MM.1S (cell line): ENCODE data around the gene HPSE.

Experiments
- DNase-seq: peaks from one replicate; pipeline ENCODE4 v3.0.0-alpha.2; 2015
- H2AFZ ChIP-seq: fragments of 300-600 bp; sonication (generic); 2 replicates; pipeline ENCODE4 v1.6.0; 2016; ENCODE audit warnings: antibody characterized with exemption, low read length
- H3F3A ChIP-seq: fragments of 300-600 bp; sonication (generic); 2 replicates; pipeline ENCODE4 v1.6.1; 2016; ENCODE audit warnings: mild to moderate bottlenecking, antibody characterized with exemption, low read length, moderate library complexity, mixed read lengths; ENCODE audit not compliant: insufficient read depth
- H3K27ac ChIP-seq: fragments of 300-600 bp; sonication (generic); 2 replicates; pipeline ENCODE4 v1.5.1; 2016; ENCODE audit warnings: mild to moderate bottlenecking, low read length
- H3K27me3 ChIP-seq: fragments of 300-600 bp; sonication (generic); replicated peaks from 2 replicates; pipeline ENCODE4 v1.6.0; 2016; ENCODE audit warnings: low read length; ENCODE audit not compliant: insufficient read depth
- H3K36me3 ChIP-seq: fragments of 300-600 bp; sonication (generic); replicated peaks from 2 replicates; pipeline ENCODE4 v1.6.1; 2016; ENCODE audit warnings: mild to moderate bottlenecking, low read length, mixed read lengths; ENCODE audit not compliant: insufficient read depth
- H3K4me1 ChIP-seq: fragments of 300-600 bp; sonication (generic); 2 replicates; pipeline ENCODE4 v1.6.1; 2016; ENCODE audit warnings: low read length, mixed read lengths
- H3K4me2 ChIP-seq: fragments of 300-600 bp; sonication (generic); 2 replicates; pipeline ENCODE4 v1.6.0; 2016; ENCODE audit warnings: low read depth, low read length
- H3K4me3 ChIP-seq: fragments of 300-600 bp; sonication (generic); 2 replicates; pipeline ENCODE4 v1.5.1; 2016; ENCODE audit warnings: low read length, mixed read lengths
- H3K79me2 ChIP-seq: fragments of 300-600 bp; sonication (generic); 2 replicates; pipeline ENCODE4 v1.6.1; 2016; ENCODE audit warnings: mixed run types, low read length, mixed read lengths
- H3K9ac ChIP-seq: fragments of 300-600 bp; sonication (generic); 2 replicates; pipeline ENCODE4 v1.6.1; 2016; ENCODE audit warnings: low read length, mixed read lengths
- H3K9me2 ChIP-seq: fragments of 300-600 bp; sonication (generic); replicated peaks from 2 replicates; pipeline ENCODE4 v1.6.1; 2016; ENCODE audit warnings: mild to moderate bottlenecking, low read length, mixed read lengths; ENCODE audit not compliant: insufficient read depth
- H3K9me3 ChIP-seq: fragments of 300-600 bp; sonication (generic); replicated peaks from 2 replicates; pipeline ENCODE4 v1.6.1; 2016; ENCODE audit warnings: mild to moderate bottlenecking, low read length, mixed read lengths; ENCODE audit not compliant: insufficient read depth
- H4K20me1 ChIP-seq: fragments of 300-600 bp; sonication (generic); 2 replicates; pipeline ENCODE4 v1.6.1; 2016; ENCODE audit warnings: mild to moderate bottlenecking, low read length, moderate library complexity, mixed read lengths; ENCODE audit not compliant: insufficient read depth
- EZH2 ChIP-seq: fragments of 300-600 bp; sonication (generic); optimal IDR thresholded peaks from 2 replicates; pipeline ENCODE3; 2017; ENCODE audit warnings: low read depth, mild to moderate bottlenecking, antibody characterized with exemption, low read length, mixed read lengths
- EZH2phosphoT487 ChIP-seq: fragments of 300-600 bp; sonication (generic); IDR thresholded peaks from 2 replicates; pipeline ENCODE4 v1.6.1; 2018; ENCODE audit warnings: antibody characterized with exemption, low read length
- TF ChIP-seq, protein P1 (sequence below): fragments of 300-600 bp; sonication (generic); IDR thresholded peaks from 2 replicates; pipeline ENCODE4 v1.5.1; 2016; ENCODE audit warnings: antibody characterized with exemption, low read length, mixed read lengths

Gene HPSE

GRCh38 chr4:83255584-83255983 lies 79.1 kb downstream of the HPSE start:
- no peak overlapping the region for H2AFZ ChIP-seq
- no peak overlapping the region for H3K9ac ChIP-seq
- H3K9me2 ChIP-seq, result no peaks in the 10 kb centered on the region
- DNase-seq, result no peak
- no peaks in the 10 kb centered on the region for H3K79me2 ChIP-seq
- no peak overlapping the region for H3K4me2 ChIP-seq
- H3K36me3 ChIP-seq, result no peaks in the 10 kb centered on the region
- no peaks in the 10 kb centered on the region for H4K20me1 ChIP-seq
- H3K27me3 ChIP-seq, result no peaks in the 10 kb centered on the region
- H3K27ac ChIP-seq, result no peak overlapping the region
- no peaks in the 10 kb centered on the region for H3K9me3 ChIP-seq
- H3F3A ChIP-seq, result peaks cover 7% of the 10 kb centered on the region; the same call in 1 of the 2 replicates
- H3K4me3 ChIP-seq, result no peak overlapping the region
- TF ChIP-seq, protein P1, sequence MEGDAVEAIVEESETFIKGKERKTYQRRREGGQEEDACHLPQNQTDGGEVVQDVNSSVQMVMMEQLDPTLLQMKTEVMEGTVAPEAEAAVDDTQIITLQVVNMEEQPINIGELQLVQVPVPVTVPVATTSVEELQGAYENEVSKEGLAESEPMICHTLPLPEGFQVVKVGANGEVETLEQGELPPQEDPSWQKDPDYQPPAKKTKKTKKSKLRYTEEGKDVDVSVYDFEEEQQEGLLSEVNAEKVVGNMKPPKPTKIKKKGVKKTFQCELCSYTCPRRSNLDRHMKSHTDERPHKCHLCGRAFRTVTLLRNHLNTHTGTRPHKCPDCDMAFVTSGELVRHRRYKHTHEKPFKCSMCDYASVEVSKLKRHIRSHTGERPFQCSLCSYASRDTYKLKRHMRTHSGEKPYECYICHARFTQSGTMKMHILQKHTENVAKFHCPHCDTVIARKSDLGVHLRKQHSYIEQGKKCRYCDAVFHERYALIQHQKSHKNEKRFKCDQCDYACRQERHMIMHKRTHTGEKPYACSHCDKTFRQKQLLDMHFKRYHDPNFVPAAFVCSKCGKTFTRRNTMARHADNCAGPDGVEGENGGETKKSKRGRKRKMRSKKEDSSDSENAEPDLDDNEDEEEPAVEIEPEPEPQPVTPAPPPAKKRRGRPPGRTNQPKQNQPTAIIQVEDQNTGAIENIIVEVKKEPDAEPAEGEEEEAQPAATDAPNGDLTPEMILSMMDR, result no peak
- H3K4me1 ChIP-seq, result peaks cover 40% of the 10 kb centered on the region

DNA sequence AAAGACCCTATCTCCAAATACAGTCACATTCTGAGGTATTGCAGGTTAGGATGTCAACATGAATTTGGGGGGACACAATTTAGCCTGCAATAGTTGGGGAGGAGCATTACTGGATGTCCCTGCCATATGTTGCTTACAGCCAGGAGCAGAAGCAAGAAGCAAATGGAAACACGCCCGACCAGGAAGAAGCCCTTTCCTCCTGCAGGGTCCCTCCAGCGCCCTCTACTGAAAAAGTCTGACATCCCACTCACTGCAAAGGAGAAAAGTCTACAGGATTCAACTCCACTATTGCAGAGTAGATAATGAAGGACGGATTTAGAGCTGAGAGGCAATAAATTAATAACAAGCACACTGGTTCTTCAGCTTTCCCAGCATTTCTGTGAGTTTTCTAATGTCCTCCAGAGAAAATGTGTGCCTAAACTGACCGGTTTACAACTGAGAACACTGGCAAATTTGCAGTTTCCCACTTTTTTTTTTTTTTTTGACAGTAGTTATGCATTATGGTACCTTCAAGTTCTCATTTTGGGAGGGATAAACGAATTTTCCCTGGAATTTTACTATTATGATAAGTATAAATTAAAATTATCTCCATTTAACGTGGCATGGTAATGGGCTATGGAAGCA lies 81.8 kb downstream of the HPSE start:
- peak; percentile 69 for DNase-seq
- TF ChIP-seq, protein P1, result peak; percentile 90
- TF ChIP-seq EZH2phosphoT487, result no peak
- no peaks in the 10 kb centered on the region for H3F3A ChIP-seq
- H3K9ac ChIP-seq, result no peak overlapping the region
- H3K4me1 ChIP-seq, result peaks cover 25% of the 10 kb centered on the region
- H3K79me2 ChIP-seq, result no peaks in the 10 kb centered on the region
- no peaks in the 10 kb centered on the region for H3K36me3 ChIP-seq
- H2AFZ ChIP-seq, result no peak overlapping the region
- H3K9me2 ChIP-seq, result no peaks in the 10 kb centered on the region
- H3K4me2 ChIP-seq, result no peak overlapping the region
- H3K9me3 ChIP-seq, result no peaks in the 10 kb centered on the region
- no peak overlapping the region for H3K27ac ChIP-seq
- H4K20me1 ChIP-seq, result no peaks in the 10 kb centered on the region
- H3K4me3 ChIP-seq, result no peak overlapping the region
- no peaks in the 10 kb centered on the region for H3K27me3 ChIP-seq

DNA sequence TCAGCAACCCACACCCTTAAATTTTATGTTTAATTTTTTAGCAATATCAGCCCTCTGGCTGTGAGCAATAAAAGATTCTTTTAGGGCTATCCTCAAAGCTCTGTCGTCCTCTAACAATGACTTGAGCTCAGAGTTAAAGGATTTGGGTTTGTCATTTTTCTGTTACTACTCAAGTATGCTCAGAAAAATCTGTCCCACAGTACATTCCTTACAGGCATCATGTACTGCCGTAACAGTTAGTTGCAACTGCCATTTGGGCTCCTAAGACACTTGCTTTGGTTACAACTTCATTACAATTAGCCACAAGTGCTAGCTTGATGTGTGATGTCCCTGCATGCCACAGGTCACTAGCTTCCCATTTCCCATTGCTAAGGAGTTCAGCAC lies 83.2 kb downstream of the HPSE start:
- no peaks in the 10 kb centered on the region for H4K20me1 ChIP-seq
- H3K9ac ChIP-seq, result no peak overlapping the region
- DNase-seq, result no peak
- peaks cover 19% of the 10 kb centered on the region for H3K4me1 ChIP-seq
- no peaks in the 10 kb centered on the region for H3K79me2 ChIP-seq
- H3K27ac ChIP-seq, result no peak overlapping the region
- no peak overlapping the region for H2AFZ ChIP-seq
- no peaks in the 10 kb centered on the region for H3K36me3 ChIP-seq
- no peaks in the 10 kb centered on the region for H3K27me3 ChIP-seq
- H3F3A ChIP-seq, result no peaks in the 10 kb centered on the region
- H3K4me3 ChIP-seq, result no peak overlapping the region
- H3K9me3 ChIP-seq, result no peaks in the 10 kb centered on the region
- TF ChIP-seq EZH2, result no peak
- TF ChIP-seq EZH2phosphoT487, result no peak
- TF ChIP-seq, protein P1, result no peak
- no peaks in the 10 kb centered on the region for H3K9me2 ChIP-seq
- H3K4me2 ChIP-seq, result no peak overlapping the region
